ENCODE data around the gene PIGZ.

PIGZ gene

GRCh38 chr3:196942226-196942914 lies 26.3 kb downstream of the PIGZ start, which contains the start of gene NCBP2:
Gene NCBP2, minus strand, starts transcription at chr3:196942528. Its CDS starts 25 bp downstream, at chr3:196942503.
- peaks cover 4% of the 10 kb centered on the region for H3K27me3 Mint-ChIP-seq (ENCODE audit: low read depth)
- H3K4me3 Mint-ChIP-seq: peak within 1 kb of the TSS; percentile 99
- no peaks in the 10 kb centered on the region for H3K9me3 Mint-ChIP-seq
- H3K4me1 Mint-ChIP-seq (ENCODE audit: low read depth): peaks cover 30% of the 10 kb centered on the region
- peak within 1 kb of the TSS; percentile 93 for H3K27ac Mint-ChIP-seq
- H3K36me3 Mint-ChIP-seq (ENCODE audit: low read depth): peaks cover 44% of the 10 kb centered on the region
- peak; percentile 100 for DNase-seq (ENCODE audit: low spot score)

- peak; percentile 68 for DNase-seq (ENCODE audit: low spot score)
- peaks cover 50% of the 10 kb centered on the region for H3K36me3 Mint-ChIP-seq (ENCODE audit: low read depth)
- H3K27ac Mint-ChIP-seq: peak overlapping the region; percentile 93
- H3K9me3 Mint-ChIP-seq: no peaks in the 10 kb centered on the region
- peaks cover 4% of the 10 kb centered on the region for H3K27me3 Mint-ChIP-seq (ENCODE audit: low read depth)
- peak overlapping the region; percentile 99 for H3K4me3 Mint-ChIP-seq
- H3K4me1 Mint-ChIP-seq (ENCODE audit: low read depth): peaks cover 30% of the 10 kb centered on the region
These were observed 26.9 kb downstream of the PIGZ start for GRCh38 chr3:196941729-196942225.

GRCh38 chr3:196938576-196938975 lies 30.1 kb downstream of the PIGZ start:
- no peaks in the 10 kb centered on the region for H3K9me3 Mint-ChIP-seq
- H3K27me3 Mint-ChIP-seq (ENCODE audit: low read depth): peaks cover 4% of the 10 kb centered on the region
- peaks cover 63% of the 10 kb centered on the region for H3K36me3 Mint-ChIP-seq (ENCODE audit: low read depth)

GRCh38 chr3:196938124-196938523 lies 30.5 kb downstream of the PIGZ start:
- H3K36me3 Mint-ChIP-seq (ENCODE audit: low read depth): peaks cover 63% of the 10 kb centered on the region
- H3K27me3 Mint-ChIP-seq (ENCODE audit: low read depth): peaks cover 4% of the 10 kb centered on the region
- DNase-seq (ENCODE audit: low spot score): no peak
- no peaks in the 10 kb centered on the region for H3K9me3 Mint-ChIP-seq
- H3K27ac Mint-ChIP-seq: no peak overlapping the region
- peaks cover 20% of the 10 kb centered on the region for H3K4me1 Mint-ChIP-seq (ENCODE audit: low read depth)
- H3K4me3 Mint-ChIP-seq: no peak overlapping the region

More at GRCh38 chr3:196938576-196938975, 30.1 kb downstream of the PIGZ start:
- no peak for DNase-seq (ENCODE audit: low spot score)
- Mint-ChIP-seq H3K4me3 (no peak overlapping the region), H3K4me1 (ENCODE audit: low read depth) (peaks cover 24% of the 10 kb centered on the region), H3K27ac (no peak overlapping the region)

GRCh38 chr3:196936288-196936687 lies 32.3 kb downstream of the PIGZ start:
- Mint-ChIP-seq H3K4me1 (ENCODE audit: low read depth) (peaks cover 14% of the 10 kb centered on the region), H3K36me3 (ENCODE audit: low read depth) (peaks cover 61% of the 10 kb centered on the region), H3K27me3 (ENCODE audit: low read depth) (no peaks in the 10 kb centered on the region), H3K9me3 (no peaks in the 10 kb centered on the region), H3K27ac (no peak overlapping the region), H3K4me3 (no peak overlapping the region)
- DNase-seq (ENCODE audit: low spot score): no peak

- Mint-ChIP-seq H3K36me3 (ENCODE audit: low read depth) (peaks cover 49% of the 10 kb centered on the region), H3K4me1 (ENCODE audit: low read depth) (no peaks in the 10 kb centered on the region), H3K27me3 (ENCODE audit: low read depth) (no peaks in the 10 kb centered on the region), H3K9me3 (no peaks in the 10 kb centered on the region), H3K27ac (no peak overlapping the region), H3K4me3 (no peak overlapping the region)
- DNase-seq (ENCODE audit: low spot score): no peak
These were observed 36.0 kb downstream of the PIGZ start for GRCh38 chr3:196932600-196932999.

- H3K4me1 Mint-ChIP-seq (ENCODE audit: low read depth): no peaks in the 10 kb centered on the region
- H3K36me3 Mint-ChIP-seq (ENCODE audit: low read depth): peaks cover 43% of the 10 kb centered on the region
These were observed 36.6 kb downstream of the PIGZ start for GRCh38 chr3:196931828-196932587.

GRCh38 chr3:196931157-196931556 lies 37.5 kb downstream of the PIGZ start:
- no peak for DNase-seq (ENCODE audit: low spot score)
- Mint-ChIP-seq H3K4me3 (no peak overlapping the region), H3K4me1 (ENCODE audit: low read depth) (no peaks in the 10 kb centered on the region), H3K9me3 (no peaks in the 10 kb centered on the region), H3K27me3 (ENCODE audit: low read depth) (no peaks in the 10 kb centered on the region), H3K27ac (no peak overlapping the region), H3K36me3 (ENCODE audit: low read depth) (peaks cover 37% of the 10 kb centered on the region)

More at GRCh38 chr3:196931828-196932587, 36.6 kb downstream of the PIGZ start:
- H3K27me3 Mint-ChIP-seq (ENCODE audit: low read depth): no peaks in the 10 kb centered on the region
- no peak overlapping the region for H3K4me3 Mint-ChIP-seq
- no peaks in the 10 kb centered on the region for H3K9me3 Mint-ChIP-seq
- H3K27ac Mint-ChIP-seq: no peak overlapping the region
- no peak for DNase-seq (ENCODE audit: low spot score)

- Mint-ChIP-seq H3K9me3 (no peaks in the 10 kb centered on the region), H3K27me3 (ENCODE audit: low read depth) (no peaks in the 10 kb centered on the region), H3K36me3 (ENCODE audit: low read depth) (peaks cover 22% of the 10 kb centered on the region), H3K4me3 (no peak overlapping the region), H3K4me1 (ENCODE audit: low read depth) (no peaks in the 10 kb centered on the region), H3K27ac (no peak overlapping the region)
- no peak for DNase-seq (ENCODE audit: low spot score)
These were observed 40.8 kb downstream of the PIGZ start for GRCh38 chr3:196927571-196928453.

- no peak for DNase-seq (ENCODE audit: low spot score)
- peaks cover 4% of the 10 kb centered on the region for H3K9me3 Mint-ChIP-seq
- H3K27me3 Mint-ChIP-seq (ENCODE audit: low read depth): no peaks in the 10 kb centered on the region
- H3K4me1 Mint-ChIP-seq (ENCODE audit: low read depth): no peaks in the 10 kb centered on the region
- no peak overlapping the region for H3K27ac Mint-ChIP-seq
- peaks cover 21% of the 10 kb centered on the region for H3K36me3 Mint-ChIP-seq (ENCODE audit: low read depth)
- H3K4me3 Mint-ChIP-seq: no peak overlapping the region
These were observed 47.9 kb downstream of the PIGZ start for GRCh38 chr3:196920733-196921132.

- H3K36me3 Mint-ChIP-seq (ENCODE audit: low read depth): peaks cover 36% of the 10 kb centered on the region
- DNase-seq (ENCODE audit: low spot score): no peak
- no peak overlapping the region for H3K27ac Mint-ChIP-seq
- peaks cover 4% of the 10 kb centered on the region for H3K9me3 Mint-ChIP-seq
- H3K4me1 Mint-ChIP-seq (ENCODE audit: low read depth): no peaks in the 10 kb centered on the region
- no peak overlapping the region for H3K4me3 Mint-ChIP-seq
- no peaks in the 10 kb centered on the region for H3K27me3 Mint-ChIP-seq (ENCODE audit: low read depth)
These were observed 49.7 kb downstream of the PIGZ start for GRCh38 chr3:196918968-196919367.

- DNase-seq (ENCODE audit: low spot score): no peak
- Mint-ChIP-seq H3K9me3 (peaks cover 4% of the 10 kb centered on the region), H3K4me1 (ENCODE audit: low read depth) (peaks cover 2% of the 10 kb centered on the region), H3K27ac (no peak overlapping the region), H3K27me3 (ENCODE audit: low read depth) (no peaks in the 10 kb centered on the region), H3K36me3 (ENCODE audit: low read depth) (peaks cover 40% of the 10 kb centered on the region), H3K4me3 (no peak overlapping the region)
These were observed 51.6 kb downstream of the PIGZ start for GRCh38 chr3:196916995-196917394.

GRCh38 chr3:196916221-196916620 lies 52.4 kb downstream of the PIGZ start:
- H3K27ac Mint-ChIP-seq: no peak overlapping the region
- H3K9me3 Mint-ChIP-seq: peaks cover 4% of the 10 kb centered on the region
- peaks cover 39% of the 10 kb centered on the region for H3K36me3 Mint-ChIP-seq (ENCODE audit: low read depth)
- peaks cover 2% of the 10 kb centered on the region for H3K4me1 Mint-ChIP-seq (ENCODE audit: low read depth)
- no peaks in the 10 kb centered on the region for H3K27me3 Mint-ChIP-seq (ENCODE audit: low read depth)
- DNase-seq (ENCODE audit: low spot score): no peak
- no peak overlapping the region for H3K4me3 Mint-ChIP-seq
